KOPT-K1 (cell line): Measurements from ENCODE around the gene MYL6B.

ENCODE experiments used
- H3K27ac ChIP-seq: fragments of 200-600 bp; sonication (generic); 2 replicates; pipeline ENCODE4 v1.5.1; 2016; ENCODE audit warnings: antibody characterized with exemption, mild to moderate bottlenecking, low read depth, low read length; ENCODE audit not compliant: poor library complexity, severe bottlenecking
- H3K36me3 ChIP-seq: fragments of 200-600 bp; sonication (generic); 2 replicates; pipeline ENCODE4 v1.5.1; 2017; ENCODE audit warnings: antibody characterized with exemption, mild to moderate bottlenecking, low read length, moderate library complexity; ENCODE audit not compliant: insufficient read depth
- H3K9me3 ChIP-seq: fragments of 200-600 bp; sonication (generic); 2 replicates; pipeline ENCODE4 v1.5.1; 2017; ENCODE audit warnings: antibody characterized with exemption, low read length, mild to moderate bottlenecking; ENCODE audit not compliant: insufficient read depth, poor library complexity, severe bottlenecking

Gene MYL6B

DNA sequence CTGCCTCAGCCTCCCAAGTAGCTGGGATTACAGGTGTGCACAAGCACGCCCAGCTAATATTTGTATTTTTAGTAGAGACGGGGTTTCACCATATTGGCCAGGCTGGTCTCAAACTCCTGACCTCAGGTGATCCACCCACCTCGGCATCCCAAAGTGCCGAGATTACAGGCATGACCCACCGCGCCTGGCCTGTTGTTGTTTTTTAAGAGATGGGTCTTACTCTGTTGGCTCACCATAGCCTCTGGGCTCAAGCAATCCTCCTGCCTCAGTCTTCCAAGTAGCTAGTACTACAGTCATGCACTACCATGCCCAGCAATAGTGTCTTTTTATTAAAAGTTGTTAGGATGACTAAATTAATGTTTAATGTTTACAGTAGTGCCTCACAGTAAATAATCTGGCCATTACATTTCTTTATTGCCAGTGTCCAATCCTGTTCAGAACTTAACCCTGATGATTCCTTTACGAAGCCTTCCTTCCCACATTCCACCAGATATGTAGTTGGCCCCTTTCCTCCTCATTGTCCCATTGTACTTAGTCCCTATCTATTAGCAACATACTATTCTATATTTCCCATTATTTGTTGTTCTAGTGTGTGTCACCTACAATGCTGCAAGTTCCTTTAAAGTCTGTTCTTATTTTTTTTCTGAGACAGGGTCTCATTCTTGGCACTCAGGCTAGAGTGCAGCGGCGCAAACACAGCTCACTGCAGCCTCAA is 45.7 kb downstream of the MYL6B start:
- H3K9me3 ChIP-seq, result no peaks in the 10 kb centered on the region
- no peaks in the 10 kb centered on the region for H3K36me3 ChIP-seq
- no peak overlapping the region for H3K27ac ChIP-seq

DNA sequence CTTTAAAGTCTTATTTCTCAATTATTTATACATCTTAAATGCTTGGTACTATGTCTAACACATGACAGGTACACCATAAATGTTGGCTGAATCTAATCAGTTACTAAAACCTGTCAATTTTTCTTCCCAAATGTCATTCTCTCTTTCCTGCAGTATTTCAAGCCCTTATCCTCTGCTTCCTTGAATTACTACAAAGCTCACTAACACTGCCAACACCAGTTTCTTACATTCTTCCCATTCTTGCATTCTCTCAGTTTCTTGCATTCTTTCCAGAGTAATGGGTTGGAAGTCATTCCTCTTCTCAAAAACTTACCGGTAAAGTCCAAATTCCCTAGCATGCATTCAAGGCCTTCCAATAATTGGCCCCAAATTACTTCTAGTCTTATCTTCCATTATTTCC is 46.4 kb downstream of the MYL6B start:
- H3K27ac ChIP-seq, result no peak overlapping the region
- no peaks in the 10 kb centered on the region for H3K36me3 ChIP-seq
- no peaks in the 10 kb centered on the region for H3K9me3 ChIP-seq

DNA sequence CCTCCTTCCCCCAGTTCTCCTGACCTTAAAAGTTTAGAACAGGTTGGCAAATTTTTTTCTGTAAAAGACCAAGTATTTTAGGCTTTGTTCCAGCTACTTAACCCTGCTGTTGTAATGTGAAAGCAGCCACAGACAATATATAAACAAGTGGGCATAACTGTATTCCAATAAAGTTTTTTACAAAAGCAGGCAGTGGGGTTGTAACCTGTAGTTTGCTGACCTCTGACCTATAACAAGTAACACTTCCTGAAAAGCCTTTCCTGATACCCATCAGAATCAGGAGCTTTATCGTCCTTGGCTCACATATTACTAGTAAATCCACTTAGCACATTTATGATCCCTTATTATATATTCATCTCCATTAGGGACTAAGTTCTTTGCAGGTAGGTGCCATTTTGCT is 50.0 kb downstream of the MYL6B start:
- H3K27ac ChIP-seq, result no peak overlapping the region
- H3K9me3 ChIP-seq, result no peaks in the 10 kb centered on the region
- peaks cover 31% of the 10 kb centered on the region for H3K36me3 ChIP-seq

DNA sequence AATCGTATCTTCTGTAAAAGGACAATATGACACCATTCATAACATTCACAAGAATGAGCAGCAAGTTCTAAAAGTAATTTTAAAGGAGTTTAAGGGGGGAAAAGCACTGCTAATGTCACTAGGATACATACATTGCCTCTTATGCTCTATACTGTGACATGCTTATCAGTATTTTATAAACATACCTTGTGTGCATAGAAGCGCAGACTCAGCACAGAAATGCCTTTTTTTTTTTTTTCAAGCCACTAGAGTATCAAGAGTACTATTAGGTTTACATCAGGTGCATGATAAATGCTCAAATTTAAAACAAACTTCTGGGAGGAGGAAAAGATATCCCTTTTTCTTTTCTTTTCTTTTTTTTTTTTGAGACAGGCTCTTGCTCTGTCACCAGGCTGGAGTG is 50.5 kb downstream of the MYL6B start:
- peaks cover 36% of the 10 kb centered on the region for H3K36me3 ChIP-seq
- no peak overlapping the region for H3K27ac ChIP-seq
- no peaks in the 10 kb centered on the region for H3K9me3 ChIP-seq

DNA sequence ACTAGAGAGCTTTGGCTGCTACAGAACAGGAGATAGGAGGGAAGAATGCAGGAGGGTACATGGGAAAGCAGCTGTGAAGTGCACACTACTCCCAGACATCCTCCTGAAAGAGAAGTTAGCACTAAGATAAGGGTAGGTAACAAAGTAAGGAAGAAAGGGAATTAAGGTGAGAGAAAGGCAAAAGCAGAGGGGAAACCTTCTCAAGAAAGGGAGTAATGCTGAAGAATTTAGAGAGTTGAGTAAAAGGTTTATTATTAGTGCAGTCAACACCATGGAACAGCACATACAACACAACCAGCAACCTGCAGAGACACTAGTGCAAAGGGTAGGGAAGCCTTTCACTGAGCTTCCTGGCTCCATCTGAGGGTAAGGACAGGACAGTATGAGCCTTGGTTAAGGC is 51.9 kb downstream of the MYL6B start:
- Histone ChIP-seq H3K36me3 (peaks cover 46% of the 10 kb centered on the region), H3K9me3 (no peaks in the 10 kb centered on the region), H3K27ac (no peak overlapping the region)

DNA sequence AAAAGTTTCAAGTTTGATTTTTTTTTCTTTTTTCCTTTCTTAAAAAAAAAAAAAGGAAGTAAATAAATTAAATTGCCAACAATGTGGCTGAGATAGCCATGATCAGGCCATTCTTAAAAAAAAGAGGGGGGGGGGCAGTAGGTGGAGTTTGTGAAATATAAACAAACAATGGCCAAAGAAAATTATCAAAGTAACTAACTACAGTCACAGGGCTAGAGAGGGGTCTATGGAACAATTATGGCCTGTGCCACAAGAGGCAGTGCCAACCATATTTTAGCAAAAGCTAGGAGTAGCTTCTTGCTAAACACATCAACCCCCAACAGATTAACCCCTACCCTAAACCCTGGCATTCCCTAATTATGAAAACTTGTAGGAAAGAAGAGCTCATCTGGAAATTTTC is 53.1 kb downstream of the MYL6B start:
- peaks cover 56% of the 10 kb centered on the region for H3K36me3 ChIP-seq
- H3K27ac ChIP-seq, result no peak overlapping the region

DNA sequence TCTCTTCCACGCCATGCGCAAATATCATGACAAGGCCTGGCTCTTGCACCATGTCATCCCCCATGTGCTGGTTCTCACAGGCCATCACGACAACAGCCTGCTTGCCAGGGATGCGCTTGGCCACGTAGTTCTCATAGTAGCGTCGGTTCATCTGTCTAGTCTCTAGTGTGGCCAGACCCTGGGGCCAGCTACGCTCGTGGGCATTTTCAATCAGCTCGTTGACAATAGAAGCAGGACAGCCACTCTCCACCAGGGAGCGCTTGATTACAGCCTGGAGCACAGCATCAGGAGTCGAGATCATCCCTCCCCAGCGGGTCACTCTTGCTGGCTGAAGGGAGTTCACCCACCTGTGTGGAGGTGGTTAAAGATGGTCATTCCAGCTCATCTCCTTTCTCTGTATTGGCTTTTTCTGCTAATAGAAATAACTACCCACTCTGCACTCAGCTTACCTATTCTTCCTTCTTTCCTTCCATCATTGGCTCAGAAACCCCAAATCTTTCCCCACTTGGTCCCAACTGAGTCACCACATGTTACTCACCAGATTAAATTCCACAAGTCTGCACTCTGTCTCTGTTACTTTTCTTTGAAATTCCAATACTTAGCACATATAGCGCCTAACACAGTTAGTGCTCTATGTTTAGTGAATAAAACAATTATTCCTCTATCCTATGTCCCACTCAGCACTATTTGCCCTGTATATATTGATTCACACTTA is 54.2 kb downstream of the MYL6B start:
- H3K27ac ChIP-seq, result no peak overlapping the region

More for the DNA sequence above, 53.1 kb downstream of the MYL6B start:
- no peaks in the 10 kb centered on the region for H3K9me3 ChIP-seq

More for the DNA sequence above, 54.2 kb downstream of the MYL6B start:
- Histone ChIP-seq H3K9me3 (no peaks in the 10 kb centered on the region), H3K36me3 (peaks cover 68% of the 10 kb centered on the region)
